Stimulated activated CD4-positive, alpha-beta T cell treated with anti-CD3 and anti-CD28 coated beads, Interleukin-1b, Interleukin-23, amount 100 ng/mL, for 4 hours (primary cell): ENCODE data around the gene SMYD1.
"Not testable (repeated sequence)": the region's sequence is repeated elsewhere in the genome, so short reads cannot be mapped to it uniquely, and the experiment has no call there.

Experiments
- DNase-seq, 2 donors: peaks; one replicate each; pipeline ENCODE4 v3.0.0-alpha.2; 2020; ENCODE audit warnings: low read depth in 2 of 2

The SMYD1 gene

DNA sequence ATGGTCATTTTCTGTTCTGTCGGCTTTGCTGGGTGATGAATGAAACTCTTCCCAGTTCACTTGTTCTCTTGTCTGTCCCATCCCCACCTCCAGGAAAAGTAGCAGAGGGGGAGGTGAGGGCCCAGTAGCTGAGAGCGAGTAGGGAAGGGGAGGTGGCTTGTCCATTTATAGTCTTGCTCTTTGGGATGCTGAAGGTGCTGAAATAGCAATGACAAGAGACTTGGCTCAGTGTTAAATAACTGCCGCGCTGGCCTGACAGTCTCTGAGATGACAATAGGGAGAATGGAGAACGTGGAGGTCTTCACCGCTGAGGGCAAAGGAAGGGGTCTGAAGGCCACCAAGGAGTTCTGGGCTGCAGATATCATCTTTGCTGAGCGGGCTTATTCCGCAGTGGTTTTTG is at the start of gene SMYD1:
Gene SMYD1, plus strand, starts transcription at position 228 of the 400 bp plus-strand sequence. Its CDS starts 40 bp downstream, at position 268.
- no peak for DNase-seq

DNA sequence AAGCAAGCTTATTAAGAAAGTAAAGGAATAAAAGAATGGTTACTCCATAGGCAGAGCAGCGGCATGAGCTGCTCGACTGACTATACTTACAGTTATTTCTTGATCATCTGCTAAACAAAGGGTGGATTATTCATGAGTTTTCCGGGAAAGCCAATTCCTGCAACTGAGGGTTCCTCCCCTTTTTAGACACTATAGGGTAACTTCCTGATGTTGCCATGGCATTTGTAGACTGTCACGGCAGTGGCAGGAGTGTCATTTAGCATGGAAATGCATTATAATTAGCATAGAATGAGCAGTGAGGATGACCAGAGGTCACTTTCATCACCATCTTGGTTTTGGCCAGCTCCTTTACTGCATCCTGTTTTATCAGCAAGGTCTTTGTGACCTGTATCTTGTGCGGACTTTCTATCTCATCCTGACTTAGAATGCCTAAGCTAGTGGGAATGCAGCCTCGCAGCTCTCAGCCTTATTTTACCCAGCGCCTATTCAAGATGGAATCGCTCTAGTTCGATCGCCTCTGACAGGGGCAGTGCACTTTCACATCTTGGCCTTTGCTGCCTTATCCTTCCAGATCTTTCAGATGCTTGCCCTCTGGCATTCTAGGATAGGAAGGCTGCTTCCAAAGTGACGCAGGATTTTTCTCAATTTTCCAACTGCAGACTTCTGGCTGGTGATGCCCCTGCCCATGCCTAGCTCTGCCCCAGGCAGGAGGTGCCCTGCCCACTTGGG is 49.4 kb upstream of the SMYD1 start:
- not testable (repeated sequence) for DNase-seq

DNA sequence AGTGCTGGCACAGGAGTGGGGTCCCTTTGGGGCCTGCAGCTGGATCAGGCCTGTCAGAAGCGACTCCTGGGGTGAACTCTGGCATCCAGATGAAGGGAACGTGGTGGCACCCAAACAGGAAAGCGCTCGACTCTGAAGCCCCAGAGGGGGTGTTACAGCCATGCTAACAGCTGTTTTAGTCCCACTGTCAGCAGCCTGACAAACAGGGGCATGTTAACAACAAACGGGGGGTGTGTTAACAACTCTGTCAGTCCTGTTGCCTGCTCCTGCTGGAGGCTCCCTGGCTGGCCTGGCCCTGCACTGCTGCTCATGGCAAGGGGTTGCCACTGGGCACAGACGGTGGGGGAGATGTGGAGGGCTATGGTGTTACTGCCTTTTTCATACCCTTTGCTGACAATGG is 48.7 kb upstream of the SMYD1 start:
- no peak for DNase-seq

DNA sequence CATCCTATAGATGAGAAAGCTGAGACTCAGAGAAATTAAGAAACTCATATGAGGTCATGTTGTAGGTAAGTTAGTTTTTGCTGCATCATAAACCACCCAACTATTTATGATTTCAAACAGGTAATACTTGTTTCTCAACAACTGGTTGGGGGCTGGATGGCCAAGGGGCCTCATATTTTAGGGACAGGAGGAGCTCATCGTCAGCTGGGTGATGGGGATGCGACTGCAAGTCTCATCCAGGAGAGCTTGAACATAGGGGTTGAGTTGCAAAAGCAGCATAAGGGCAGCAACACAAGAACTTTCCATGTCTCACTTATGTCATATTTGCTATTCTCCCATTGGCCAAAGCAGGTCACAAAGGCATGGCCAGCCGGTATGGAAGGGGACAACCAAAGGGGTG is 47.6 kb upstream of the SMYD1 start:
- DNase-seq = no peak

DNA sequence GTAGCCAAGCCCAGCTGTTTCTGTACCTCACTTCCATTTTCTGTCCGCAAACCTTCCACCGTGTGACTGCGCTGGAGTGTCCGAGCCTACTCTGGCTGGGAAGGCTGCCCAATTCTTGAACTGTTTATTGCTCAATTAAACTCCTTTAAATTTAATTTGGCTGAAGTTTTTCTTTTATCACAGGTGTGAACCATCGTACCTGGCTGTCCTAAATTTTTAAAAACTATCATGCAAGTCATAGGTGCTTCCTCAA is 45.0 kb upstream of the SMYD1 start:
- DNase-seq = no peak

DNA sequence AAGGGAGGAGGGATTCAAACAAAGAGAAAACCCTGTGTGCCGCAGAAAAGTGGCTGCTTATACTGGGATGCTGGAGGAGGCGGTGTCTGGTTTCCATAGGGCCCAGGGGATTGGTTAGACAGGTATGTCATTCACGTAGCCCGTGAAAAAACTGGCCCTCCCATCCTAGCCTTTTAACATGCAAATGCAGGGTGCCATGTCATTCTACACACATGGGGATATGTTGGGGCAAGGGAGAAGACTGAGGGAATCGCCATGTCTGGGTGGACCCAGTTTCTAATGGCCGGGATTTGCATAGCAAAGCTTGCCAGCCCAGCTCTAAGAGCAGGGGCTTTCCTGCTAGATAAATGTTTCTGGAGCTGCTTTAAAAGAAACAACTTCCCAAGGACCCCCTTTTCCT is 43.1 kb upstream of the SMYD1 start:
- no peak for DNase-seq

DNA sequence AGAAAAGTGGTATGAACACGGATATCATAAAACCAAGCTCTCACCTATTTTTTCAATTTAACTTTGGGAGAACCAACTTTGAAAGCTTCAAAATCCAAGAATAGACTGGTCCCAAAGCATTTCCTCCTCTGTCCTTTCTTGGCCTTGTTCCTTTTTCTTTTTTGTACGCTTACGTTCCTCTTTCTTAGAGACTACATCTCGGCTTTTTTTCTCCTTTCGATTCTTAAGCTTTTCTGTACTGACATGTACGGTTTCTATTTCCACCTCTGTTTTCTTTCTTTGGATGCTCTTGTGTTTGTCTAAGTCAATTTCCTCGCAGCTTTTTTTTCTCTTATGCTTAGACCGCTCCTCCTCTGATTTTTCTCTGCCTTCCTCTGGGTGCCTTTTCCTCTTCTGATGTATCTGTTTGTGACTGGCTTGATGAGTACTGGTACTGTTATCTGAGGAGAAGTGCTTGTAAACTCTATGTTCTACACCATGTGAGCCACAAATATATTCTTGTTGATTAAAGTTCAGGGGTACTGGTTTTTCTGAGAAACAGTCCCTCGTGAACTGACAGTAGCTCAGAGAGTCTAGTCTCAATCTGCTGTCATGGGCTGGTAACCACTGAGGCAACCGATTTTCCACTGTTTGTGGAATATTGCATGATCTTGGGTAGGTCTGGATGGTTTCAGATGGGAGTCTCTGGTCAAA is 39.8 kb upstream of the SMYD1 start:
- DNase-seq = no peak

DNA sequence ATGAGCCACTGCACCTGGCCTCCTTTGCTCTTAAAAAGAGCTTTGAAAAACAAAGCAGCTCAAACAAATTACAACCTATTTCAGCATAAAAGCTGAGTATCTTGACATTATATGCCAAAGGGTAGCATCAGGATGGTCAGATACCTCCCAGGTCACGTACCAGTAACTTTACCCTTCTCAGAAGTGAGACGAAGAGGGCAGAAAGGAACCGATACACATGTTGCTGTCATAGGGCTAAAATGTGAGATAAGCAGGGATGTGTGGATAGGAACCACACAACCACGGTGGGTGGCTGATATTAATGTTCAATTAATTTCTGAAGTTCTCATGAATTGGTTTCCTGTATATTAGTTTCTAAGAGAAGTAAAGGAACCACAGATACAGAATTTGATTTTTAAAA is 38.7 kb upstream of the SMYD1 start:
- DNase-seq = no peak

DNA sequence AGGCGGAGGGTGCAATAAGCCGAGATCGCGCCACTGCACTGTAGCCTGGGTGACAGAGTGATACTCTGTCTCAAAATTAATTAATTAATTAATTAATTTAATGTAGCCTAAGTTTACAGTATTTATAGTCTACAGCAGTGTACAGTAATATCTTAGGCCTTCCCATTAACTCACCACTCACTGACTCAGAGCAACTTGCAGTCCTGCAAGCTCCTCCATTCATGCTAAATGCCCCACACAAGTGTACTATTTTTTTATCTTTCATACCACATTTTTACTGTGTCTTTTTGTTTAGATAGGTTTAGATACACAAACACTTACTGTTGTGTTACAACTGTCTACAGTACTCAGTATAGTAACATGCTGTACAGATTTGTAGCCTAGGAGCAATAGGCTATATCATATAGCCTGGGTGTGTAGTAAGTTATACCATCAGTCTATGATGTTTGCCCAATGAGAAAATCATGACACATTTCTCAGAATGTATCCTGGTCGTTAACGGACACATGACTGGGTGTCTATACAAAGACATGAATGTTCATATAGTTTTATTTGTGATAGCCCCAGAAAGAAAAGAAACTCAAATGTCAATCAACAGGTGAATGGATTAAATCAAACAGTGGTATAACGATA is 35.4 kb upstream of the SMYD1 start:
- no peak for DNase-seq

DNA sequence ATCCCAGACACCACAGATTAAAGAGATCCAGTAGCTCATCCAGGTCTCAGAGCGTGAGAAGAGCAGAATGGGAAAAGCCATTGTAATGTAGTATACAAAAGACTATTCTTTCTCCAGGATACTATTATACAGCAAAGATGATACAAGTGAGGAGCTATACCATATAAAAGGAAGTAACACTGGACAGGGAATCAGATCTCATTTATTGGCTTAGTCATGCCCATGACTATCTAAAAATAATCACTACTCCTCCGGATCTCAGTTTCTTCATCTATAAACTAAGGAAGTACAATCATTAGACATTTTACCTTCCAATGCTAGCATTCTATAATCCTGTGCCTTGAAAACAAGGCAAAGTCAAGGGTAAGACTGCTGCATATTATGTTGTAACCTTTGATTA is 31.4 kb upstream of the SMYD1 start:
- no peak for DNase-seq

DNA sequence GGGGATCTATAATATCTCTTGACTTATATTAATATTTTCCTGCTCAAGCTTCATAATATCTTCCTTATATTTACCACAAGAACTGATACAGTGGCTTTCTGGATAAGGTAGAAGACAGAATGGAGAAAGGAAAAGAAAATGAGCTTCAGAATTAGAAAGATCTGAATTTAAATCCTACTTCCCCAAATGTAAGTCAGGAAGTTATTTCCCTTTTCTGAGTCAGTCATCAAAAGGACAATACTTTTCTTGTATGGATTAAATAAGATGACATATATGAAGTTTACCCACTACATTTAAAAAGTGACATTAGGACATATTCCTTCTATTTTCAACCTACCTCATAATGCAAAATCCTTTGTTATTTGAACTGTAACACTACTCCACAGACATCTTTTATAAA is 31.0 kb upstream of the SMYD1 start:
- DNase-seq = no peak

DNA sequence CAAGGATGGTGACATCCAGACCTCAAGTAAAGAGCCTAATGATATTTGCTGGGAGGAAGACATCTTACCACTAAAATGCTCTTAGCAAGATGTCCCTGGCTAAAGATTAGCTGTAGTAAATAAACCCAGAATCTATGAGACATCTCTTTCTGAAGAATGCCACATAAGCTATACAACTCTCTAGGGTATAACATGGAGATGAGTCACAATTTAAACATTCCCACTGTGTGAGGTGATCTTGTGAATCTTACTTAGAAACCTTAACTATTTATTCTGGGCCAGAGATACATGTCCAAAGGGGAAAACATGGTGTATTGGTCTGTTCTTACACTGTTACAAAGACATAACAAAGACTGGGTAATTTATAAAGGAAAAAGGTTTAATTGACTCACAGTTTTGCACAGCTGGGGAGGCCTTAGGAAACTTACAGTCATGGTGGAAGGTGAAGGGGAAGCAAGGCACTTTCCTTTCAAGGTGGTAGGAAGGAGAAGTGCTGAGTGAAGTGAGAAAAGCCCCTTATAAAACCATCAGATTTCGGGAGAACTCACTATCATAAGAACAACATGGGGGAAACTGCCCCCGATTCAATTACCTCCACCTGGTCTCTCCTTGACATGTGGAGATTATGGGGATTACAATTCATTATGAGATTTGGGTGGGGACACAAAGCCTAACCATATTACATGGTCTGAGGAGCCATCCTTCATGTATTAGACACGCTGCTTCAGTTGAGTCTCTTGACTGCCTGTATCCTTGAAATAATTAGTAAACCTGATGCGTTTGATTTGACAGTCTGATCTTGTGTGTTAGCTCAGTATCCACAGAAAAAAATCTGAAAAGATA is 29.1 kb upstream of the SMYD1 start:
- no peak for DNase-seq

DNA sequence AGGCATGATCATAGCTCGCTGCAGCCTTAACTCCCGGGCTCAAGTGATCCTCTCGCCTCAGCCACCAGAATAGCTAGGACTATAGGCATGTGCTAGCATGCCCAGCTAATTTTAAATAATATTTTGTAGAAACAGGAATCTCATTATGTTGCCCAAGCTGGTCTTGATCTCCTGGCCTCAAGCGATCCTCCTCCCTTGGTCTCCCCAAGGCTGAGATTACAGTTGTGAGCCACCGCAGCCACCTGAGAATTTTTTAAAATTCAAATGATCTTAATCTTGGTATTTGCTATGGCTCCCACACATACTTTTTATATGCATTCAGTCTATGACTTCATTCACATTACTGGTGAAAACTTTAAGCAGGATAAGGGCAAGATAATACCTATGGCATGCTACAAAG is 25.1 kb upstream of the SMYD1 start:
- DNase-seq = no peak

DNA sequence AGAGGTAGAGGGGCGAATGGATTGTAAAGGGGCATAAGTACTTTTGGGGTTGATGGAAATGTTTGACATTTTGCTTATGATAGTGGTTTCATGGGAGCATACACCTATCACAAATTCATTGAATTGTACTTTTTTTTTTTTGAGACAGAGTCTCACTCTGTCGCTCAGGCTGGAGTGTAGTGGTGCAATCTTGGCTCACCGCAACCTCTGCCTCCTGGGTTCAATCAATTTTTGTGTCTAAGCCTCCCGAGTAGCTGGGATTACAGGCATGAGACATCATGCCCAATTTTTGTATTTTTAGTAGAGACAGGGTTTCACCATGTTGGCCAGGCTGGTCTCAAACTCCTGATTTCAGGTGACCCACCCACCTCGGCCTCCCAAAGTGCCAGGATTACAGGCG is 22.1 kb upstream of the SMYD1 start:
- not testable (repeated sequence) for DNase-seq

DNA sequence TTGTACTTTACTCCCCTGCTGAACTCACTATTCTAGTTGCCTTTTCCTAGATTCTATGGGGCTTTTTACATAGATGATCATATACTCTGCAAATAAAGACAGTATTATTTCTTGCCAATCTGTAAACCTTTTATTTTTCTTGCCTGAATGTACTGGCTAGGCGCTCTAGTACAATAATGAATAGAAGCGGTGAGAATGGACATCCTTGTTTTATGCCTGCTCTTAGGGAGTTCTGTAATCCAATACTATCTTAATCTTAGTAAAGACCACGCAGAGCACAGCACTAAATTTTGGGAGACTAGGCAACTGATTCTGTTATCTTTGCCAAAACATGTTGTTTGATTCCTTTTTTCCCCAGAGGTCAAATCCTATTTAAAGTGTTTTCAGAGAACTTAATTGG is 19.1 kb upstream of the SMYD1 start:
- no peak for DNase-seq

DNA sequence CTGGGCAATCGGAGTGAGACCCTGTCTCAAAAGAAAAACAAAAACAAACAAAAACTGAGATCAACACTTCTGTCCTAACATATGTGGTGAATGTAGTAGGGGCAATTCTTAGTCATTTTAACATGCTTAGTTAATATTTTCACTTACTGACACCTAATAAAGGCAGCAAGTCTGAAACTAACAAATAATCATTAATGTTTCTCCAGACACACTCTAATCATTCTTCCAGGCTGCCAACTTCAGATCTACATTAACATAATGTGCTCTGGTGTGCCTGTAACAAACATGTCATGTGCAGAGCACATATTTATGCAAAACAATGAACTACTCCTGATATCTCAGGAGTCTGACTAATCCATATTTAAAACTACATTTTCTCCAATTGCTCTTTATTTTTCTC is 18.0 kb upstream of the SMYD1 start:
- no peak for DNase-seq

DNA sequence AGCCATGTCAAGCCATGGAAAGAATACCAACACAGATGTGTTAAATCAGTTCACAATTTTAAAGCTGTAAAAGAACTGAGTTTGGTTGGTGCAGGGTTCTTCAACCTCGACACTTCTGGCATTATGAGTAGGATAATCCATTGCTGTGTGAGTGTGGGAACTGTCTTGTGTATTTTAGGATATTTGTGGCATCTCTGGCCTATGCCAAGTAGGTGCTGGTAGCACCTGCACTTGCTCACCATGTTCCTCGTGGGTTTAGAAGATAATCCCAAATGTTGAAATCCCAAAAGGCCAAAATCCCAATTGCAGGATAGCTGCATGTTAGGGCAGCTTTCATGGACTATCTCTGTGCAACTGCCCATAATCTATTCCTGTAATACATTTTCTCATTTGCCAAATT is 15.8 kb upstream of the SMYD1 start:
- no peak for DNase-seq

DNA sequence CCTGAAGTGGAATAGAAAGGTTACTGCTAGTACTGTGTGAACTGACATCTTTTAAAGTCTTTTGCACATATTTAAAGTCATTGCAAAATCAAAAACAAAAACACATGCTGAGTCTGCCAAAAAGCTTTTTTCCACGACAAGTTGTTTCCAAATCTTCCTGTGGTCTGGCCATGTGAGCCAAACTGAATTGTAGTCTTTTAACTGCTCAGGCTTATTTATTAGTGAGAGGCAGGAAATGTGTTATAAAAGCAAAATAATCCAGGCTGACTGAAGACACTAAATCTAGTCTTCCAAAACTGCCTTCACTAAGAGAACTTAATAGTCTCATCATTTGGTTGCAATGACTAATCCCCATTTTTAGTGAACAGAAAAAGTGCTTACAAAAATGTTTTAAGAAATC is 14.3 kb upstream of the SMYD1 start:
- no peak for DNase-seq

DNA sequence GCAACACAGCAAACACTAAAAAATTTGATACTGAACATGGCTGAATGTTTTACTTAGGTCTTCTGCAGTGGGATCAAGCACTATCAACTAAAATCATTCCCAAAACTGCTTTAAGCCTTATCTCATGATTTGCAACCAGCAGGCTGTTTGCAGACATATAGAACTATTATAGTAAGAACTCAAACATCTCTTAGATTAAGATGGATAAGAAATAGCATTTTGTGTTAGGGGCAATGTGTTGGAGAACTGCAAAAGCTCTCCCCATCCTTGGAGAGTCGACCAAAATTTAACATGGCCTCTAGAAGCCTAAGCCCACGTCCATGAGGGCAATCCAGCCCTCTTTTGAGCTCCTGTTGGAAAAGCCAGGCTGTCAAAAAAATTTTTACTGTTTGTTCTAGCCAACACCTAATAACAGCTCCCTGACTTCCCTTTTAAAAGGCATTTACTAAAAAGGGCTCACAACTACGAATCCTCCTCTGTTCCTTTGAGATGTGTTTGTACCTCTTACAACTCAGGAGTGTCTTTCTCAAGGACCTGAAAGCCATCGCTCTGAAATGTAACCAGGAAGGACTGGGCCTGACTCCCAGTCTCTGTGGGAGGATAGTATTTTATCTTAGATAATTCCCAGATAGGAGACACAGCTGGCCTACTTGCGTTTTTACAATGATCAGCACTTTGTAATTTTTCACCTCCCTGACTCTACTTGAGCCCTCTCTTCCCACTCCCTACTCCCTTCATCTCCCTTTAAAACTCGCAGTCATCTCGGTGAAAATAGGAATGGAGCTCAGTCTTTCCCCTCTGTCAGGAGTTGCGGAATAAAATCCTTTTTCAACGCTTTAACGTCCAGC is 13.5 kb upstream of the SMYD1 start:
- no peak for DNase-seq

DNA sequence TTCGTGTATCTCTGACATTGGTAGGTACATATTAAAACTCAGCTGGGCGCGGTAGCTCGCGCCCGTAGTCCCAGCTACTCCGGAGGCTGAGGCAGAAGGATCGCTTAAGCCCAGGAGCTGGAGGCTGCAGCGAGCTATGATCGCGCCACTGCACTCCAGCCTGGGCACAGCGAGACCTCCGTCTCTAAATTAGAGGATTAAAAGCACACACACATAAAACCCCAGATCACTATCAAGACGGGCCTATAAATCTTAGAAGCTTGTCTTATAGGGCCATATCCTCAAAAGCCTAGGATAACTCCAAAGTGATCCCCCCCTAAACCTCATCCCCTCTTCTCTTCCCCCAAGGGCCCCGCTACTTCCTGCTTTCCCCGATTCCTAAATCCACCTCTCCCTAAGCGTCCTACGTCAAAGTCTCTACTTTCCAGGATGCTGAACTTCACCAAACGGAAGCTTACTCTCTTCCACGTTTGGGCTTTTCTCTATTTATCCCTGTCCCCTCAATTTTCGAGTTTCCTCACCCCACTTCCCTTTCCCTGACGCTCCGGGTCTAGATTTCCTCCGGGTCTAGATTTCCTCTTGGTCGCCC is 12.7 kb upstream of the SMYD1 start:
- no peak for DNase-seq
